GM19193 (cell line): Measurements from ENCODE around the gene PAPSS1.

ENCODE experiments used
- POLR2A ChIP-seq: IDR thresholded peaks from 4 replicates; pipeline ENCODE4 v1.6.1; 2011; ENCODE audit not compliant: insufficient read depth, insufficient read length; ENCODE audit errors: extremely low read depth

The PAPSS1 gene

GRCh38 chr4:107719922-107720722, at the start of gene PAPSS1:
Gene PAPSS1, minus strand, starts transcription at chr4:107720234. Its CDS starts 55 bp downstream, at chr4:107720179.
- TF ChIP-seq POLR2A, result peak; percentile 67

- no peak for TF ChIP-seq POLR2A
These were observed 40.4 kb upstream of the PAPSS1 start for GRCh38 chr4:107760281-107760947.

GRCh38 chr4:107757864-107758476, 37.9 kb upstream of the PAPSS1 start:
- TF ChIP-seq POLR2A, result no peak

- no peak for TF ChIP-seq POLR2A
These were observed 37.2 kb upstream of the PAPSS1 start for GRCh38 chr4:107757283-107757682.

- no peak for TF ChIP-seq POLR2A
These were observed 35.9 kb upstream of the PAPSS1 start for GRCh38 chr4:107755841-107756356.

GRCh38 chr4:107751670-107752069, 31.6 kb upstream of the PAPSS1 start:
- no peak for TF ChIP-seq POLR2A

- no peak for TF ChIP-seq POLR2A
These were observed 27.9 kb upstream of the PAPSS1 start for GRCh38 chr4:107747748-107748486.

- no peak for TF ChIP-seq POLR2A
These were observed 26.1 kb upstream of the PAPSS1 start for GRCh38 chr4:107746161-107746560.

- TF ChIP-seq POLR2A, result no peak
These were observed 24.5 kb upstream of the PAPSS1 start for GRCh38 chr4:107744532-107744931.

GRCh38 chr4:107743532-107743931, 23.5 kb upstream of the PAPSS1 start:
- TF ChIP-seq POLR2A, result no peak

- TF ChIP-seq POLR2A, result no peak
These were observed 22.8 kb upstream of the PAPSS1 start for GRCh38 chr4:107742791-107743190.

- no peak for TF ChIP-seq POLR2A
These were observed 22.2 kb upstream of the PAPSS1 start for GRCh38 chr4:107742196-107742595.

GRCh38 chr4:107740950-107741701, 21.1 kb upstream of the PAPSS1 start:
- no peak for TF ChIP-seq POLR2A

- no peak for TF ChIP-seq POLR2A
These were observed 20.3 kb upstream of the PAPSS1 start for GRCh38 chr4:107740381-107740780.
